Right cardiac atrium (tissue), 5 donors: Measurements from ENCODE around the gene EFHC1. TPM values are rescaled to one million over a fixed set of nuclear protein-coding genes. Genes with fewer than 3 reads are reported as not detected.

ENCODE experiments used
- ATAC-seq, 2 donors: fragments of 200-7000 bp; cut with Tn5 transposase; one replicate each; pipeline versions ENCODE4 v1.8.0 to v1.9.1; 2020; ENCODE audit warnings: moderate library complexity in 2 of 2, mild to moderate bottlenecking in 1 of 2
- DNase-seq, 3 donors: peaks; one replicate each; pipeline ENCODE4 v3.0.0-alpha.2; 2020
- H3K27ac ChIP-seq: one replicate; pipeline ENCODE4 v1.5.1; 2013; ENCODE audit warnings: mild to moderate bottlenecking, low read length, control low read depth, moderate library complexity
- H3K27me3 ChIP-seq: one replicate; pipeline ENCODE4 v1.6.1; 2013; ENCODE audit not compliant: control insufficient read depth, insufficient read depth
- H3K4me1 ChIP-seq: one replicate; pipeline ENCODE4 v1.6.1; 2013; ENCODE audit warnings: low read length; ENCODE audit not compliant: control insufficient read depth, insufficient read depth
- H3K4me3 ChIP-seq: one replicate; pipeline ENCODE4 v1.5.1; 2013; ENCODE audit warnings: low read length, control low read depth
- H3K9me3 ChIP-seq: one replicate; pipeline ENCODE4 v1.6.1; 2013; ENCODE audit warnings: low read length; ENCODE audit not compliant: control insufficient read depth
- WGBS: extraction: QIAGEN DNeasy Blood & Tissue Kit; methylation state at CpG from one replicate; pipeline ENCODE4 v1.1.7; 2013; 5-methylcytosine and 5-hydroxymethylcytosine counted together
- intact Hi-C, 4 donors: fragments of 100-400 bp; cut with DNase I; formaldehyde crosslinking; loops; one replicate each; pipeline versions ENCODE4 v1.11.0 to v1.14.0; 2022 to 2023
- polyA plus RNA-seq: library from polyadenylated mRNA; stranded (reverse); fragments of 200-250 nt; gene quantifications from one replicate; pipeline ENCODE4 v1.2.3, GENCODE V29; 2013
- total RNA-seq, 4 donors: library from RNA; stranded (reverse); fragmentation: NEBNext Ultra II Directional; extraction: Animal tissue kit (Norgen Biotek cat#: 25700); gene quantifications; one replicate each; pipeline ENCODE4 v1.2.1, GENCODE V29; 2021
- donor health status: healthy with polysubstance abuse.
- donor health status: DM: no; HTN: yes; CAD: no.
- donor health status: DM: no; HTN: no; CAD: no.
- donor health status: DM: no; HTN: yes; CAD: no; lungs with severe emphysema.
- donor health status: DM: yes; HTN: yes; CAD: no.

Gene EFHC1
- total and polyA plus RNA-seq, 5 donors: 4.9 to 10.5 (median 10.0) TPM

GRCh38 chr6:52555518-52556233 is 135.5 kb downstream of the EFHC1 start:
- DNase-seq (no peak), ATAC-seq (no peak)
- Histone ChIP-seq H3K4me1 (peaks cover 23% of the 10 kb centered on the region), H3K27me3 (no peaks in the 10 kb centered on the region), H3K27ac (no peak overlapping the region), H3K9me3 (no peaks in the 10 kb centered on the region), H3K4me3 (no peak overlapping the region)
- intact Hi-C loops: no loop called here
- WGBS: 62% methylated on average over 5 of the region's 5 CpGs

DNA sequence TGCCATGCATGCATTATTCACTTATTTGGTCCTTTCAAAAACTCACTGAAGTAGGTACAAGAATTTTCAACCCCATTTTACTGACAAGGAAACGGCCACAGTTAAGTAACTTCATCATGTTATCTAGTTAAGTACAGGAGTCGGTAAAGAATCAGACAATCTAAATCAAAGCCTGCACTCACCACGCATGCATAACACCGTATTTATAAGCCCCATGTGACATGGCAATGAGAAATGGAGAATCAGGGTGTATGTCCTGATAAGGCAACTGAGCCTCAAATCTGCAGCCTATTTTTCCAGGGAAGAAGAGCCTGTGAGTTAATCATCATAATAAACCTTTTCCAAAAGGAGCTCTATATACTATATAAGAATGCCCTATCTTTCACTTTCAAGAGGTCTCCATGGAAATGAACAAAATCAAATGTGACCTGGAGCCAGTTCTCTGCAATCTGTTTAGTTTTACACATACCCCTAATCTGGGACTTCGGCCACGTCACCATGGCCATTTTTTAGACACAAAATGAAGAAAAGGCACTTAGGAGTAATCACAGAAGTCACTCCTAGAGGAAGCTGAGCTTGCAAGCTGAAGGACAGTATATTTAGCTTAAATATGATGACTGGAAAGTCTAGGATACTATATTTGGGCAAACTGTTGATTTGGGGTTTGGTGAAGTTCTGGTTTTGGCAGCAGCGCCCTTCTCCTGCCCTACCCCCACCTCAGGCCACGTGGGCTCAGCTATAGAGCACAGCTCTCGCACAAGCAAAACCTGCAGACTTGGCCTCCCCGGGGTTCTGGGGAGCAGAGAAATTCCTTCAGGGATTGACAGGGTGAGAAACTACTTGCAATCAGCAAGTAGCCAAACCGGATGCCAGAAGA is 137.5 kb downstream of the EFHC1 start:
- ATAC-seq (peak; percentile 34 to 45), DNase-seq (no peak)
- Histone ChIP-seq H3K27ac (no peak overlapping the region), H3K4me1 (peaks cover 10% of the 10 kb centered on the region), H3K4me3 (no peak overlapping the region), H3K27me3 (no peaks in the 10 kb centered on the region), H3K9me3 (no peaks in the 10 kb centered on the region)
- WGBS: 47% methylated on average over 11 of the region's 11 CpGs
- intact Hi-C loops: no loop called here

DNA sequence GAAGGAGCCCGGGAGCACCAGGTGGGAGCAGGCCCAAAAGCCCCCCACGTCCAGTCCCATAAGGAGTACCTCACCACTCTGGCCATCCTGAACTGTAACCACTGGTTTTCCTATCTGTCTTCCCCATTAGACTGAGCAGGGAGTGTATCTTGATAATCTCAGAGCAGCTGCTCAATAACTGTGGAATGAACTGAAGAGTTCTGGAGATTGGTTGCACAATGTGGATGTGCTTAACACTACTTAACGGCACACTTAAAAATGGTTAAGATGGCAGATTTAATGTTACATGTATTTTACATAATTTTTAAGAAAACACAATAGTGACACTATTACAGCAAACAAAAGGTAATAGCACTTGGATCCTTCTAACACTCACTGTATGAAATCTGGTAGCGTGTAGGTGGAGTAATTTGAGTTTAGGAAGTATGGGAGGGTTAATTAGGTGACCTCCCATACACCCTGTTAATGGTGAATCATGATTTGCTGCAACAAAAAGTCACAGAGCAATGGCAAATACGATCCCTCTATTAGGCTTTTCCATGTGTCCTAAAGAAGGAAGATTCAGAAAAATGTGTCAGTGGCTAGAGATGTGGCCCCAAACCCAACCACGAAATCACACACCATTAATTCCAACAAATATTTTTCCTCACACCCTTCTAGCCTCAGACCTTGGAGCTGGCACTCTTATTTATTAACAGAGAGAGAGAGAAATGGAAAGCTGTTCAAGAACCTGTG is 138.3 kb downstream of the EFHC1 start:
- DNase-seq (no peak), ATAC-seq (peak; percentile 32 to 39)
- no peaks in the 10 kb centered on the region for H3K27me3 ChIP-seq
- H3K9me3 ChIP-seq: no peaks in the 10 kb centered on the region
- intact Hi-C loops: no loop called here
- peaks cover 11% of the 10 kb centered on the region for H3K4me1 ChIP-seq
- H3K4me3 ChIP-seq: no peak overlapping the region
- WGBS: 74% methylated on average over 6 of the region's 6 CpGs
- no peak overlapping the region for H3K27ac ChIP-seq

GRCh38 chr6:52560462-52560861 is 140.3 kb downstream of the EFHC1 start:
- H3K27me3 ChIP-seq: no peaks in the 10 kb centered on the region
- DNase-seq: no peak
- 31% methylated on average over 5 of the region's 5 CpGs for WGBS
- intact Hi-C loops: no loop called here
- peaks cover 25% of the 10 kb centered on the region for H3K4me1 ChIP-seq
- peak; percentile 40 to 74 for ATAC-seq
- no peaks in the 10 kb centered on the region for H3K9me3 ChIP-seq
- no peak overlapping the region for H3K4me3 ChIP-seq
- no peak overlapping the region for H3K27ac ChIP-seq

DNA sequence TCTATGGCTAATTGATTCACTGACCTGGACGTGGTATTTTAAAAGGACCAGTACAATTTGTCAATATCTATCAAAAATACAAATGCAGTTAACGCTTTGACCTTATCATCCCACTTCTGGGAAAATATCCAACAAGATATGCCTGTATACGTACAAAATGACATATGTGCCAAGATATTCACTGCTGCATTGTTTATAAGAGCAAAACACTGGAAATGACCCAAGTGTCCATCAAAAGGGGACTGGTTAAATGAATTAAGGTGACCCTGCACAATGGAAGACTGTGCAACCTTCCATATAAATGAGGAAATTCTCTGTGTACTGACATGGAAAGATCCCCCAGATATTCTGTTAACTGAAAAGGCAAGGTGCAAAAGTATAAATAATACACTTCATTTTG is 142.8 kb downstream of the EFHC1 start:
- intact Hi-C loops: no loop called here
- H3K4me3 ChIP-seq: no peak overlapping the region
- no peak for ATAC-seq
- H3K9me3 ChIP-seq: no peaks in the 10 kb centered on the region
- H3K27me3 ChIP-seq: no peaks in the 10 kb centered on the region
- no peak for DNase-seq
- no peak overlapping the region for H3K27ac ChIP-seq
- H3K4me1 ChIP-seq: peaks cover 29% of the 10 kb centered on the region
- 27% methylated on average over 3 of the region's 3 CpGs for WGBS

- Histone ChIP-seq H3K9me3 (no peaks in the 10 kb centered on the region), H3K4me1 (peaks cover 31% of the 10 kb centered on the region), H3K4me3 (no peak overlapping the region), H3K27ac (no peak overlapping the region), H3K27me3 (no peaks in the 10 kb centered on the region)
- intact Hi-C loops: no loop called here
- DNase-seq: no peak
- no peak for ATAC-seq
- WGBS: 95% methylated on average over 3 of the region's 3 CpGs
These were observed 144.7 kb downstream of the EFHC1 start for GRCh38 chr6:52564856-52565255.

- no peak for ATAC-seq
- 88% methylated on average over 2 of the region's 2 CpGs for WGBS
- DNase-seq: no peak
- peaks cover 31% of the 10 kb centered on the region for H3K4me1 ChIP-seq
- H3K9me3 ChIP-seq: no peaks in the 10 kb centered on the region
- H3K27ac ChIP-seq: no peak overlapping the region
- H3K27me3 ChIP-seq: no peaks in the 10 kb centered on the region
- H3K4me3 ChIP-seq: no peak overlapping the region
- intact Hi-C loops: no loop called here
These were observed 146.1 kb downstream of the EFHC1 start for GRCh38 chr6:52566201-52566600.

GRCh38 chr6:52566853-52567279 is 146.7 kb downstream of the EFHC1 start:
- peaks cover 31% of the 10 kb centered on the region for H3K4me1 ChIP-seq
- ATAC-seq: peak; percentile 59 to 67
- H3K27ac ChIP-seq: peak overlapping the region; percentile 40

DNA sequence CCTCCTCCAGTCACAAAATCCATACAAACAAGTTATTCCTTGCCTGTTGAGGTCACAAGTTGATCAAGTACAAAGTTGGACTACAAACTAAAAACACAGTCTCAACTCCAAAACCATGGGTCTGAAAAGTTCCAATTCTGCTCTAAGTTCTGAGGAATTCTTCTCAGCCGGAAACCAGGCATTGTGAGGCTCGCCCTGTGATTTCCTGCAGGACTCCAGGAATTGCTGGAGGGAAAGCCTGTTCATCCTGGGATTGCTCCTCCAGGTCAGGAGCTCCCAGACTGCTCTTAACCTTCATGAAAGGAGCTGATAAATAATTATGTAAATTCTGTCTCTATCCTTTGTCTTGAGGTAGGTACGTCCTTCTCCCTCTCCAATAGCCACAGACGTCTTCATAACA is 148.2 kb downstream of the EFHC1 start:
- Histone ChIP-seq H3K4me1 (peaks cover 32% of the 10 kb centered on the region), H3K27ac (no peak overlapping the region), H3K9me3 (no peaks in the 10 kb centered on the region), H3K27me3 (no peaks in the 10 kb centered on the region), H3K4me3 (no peak overlapping the region)
- intact Hi-C loops: no loop called here
- DNase-seq: peak in 1 of 3 donors; percentile 58
- 60% methylated on average over 4 of the region's 4 CpGs for WGBS
- ATAC-seq: peak; percentile 28 to 74

More at GRCh38 chr6:52566853-52567279, 146.7 kb downstream of the EFHC1 start:
- peak in 1 of 3 donors; percentile 33 for DNase-seq
- 53% methylated on average over 3 of the region's 3 CpGs for WGBS
- Histone ChIP-seq H3K4me3 (no peak overlapping the region), H3K27me3 (no peaks in the 10 kb centered on the region), H3K9me3 (no peaks in the 10 kb centered on the region)
- intact Hi-C loops: no loop called here

GRCh38 chr6:52570291-52570700 is 150.2 kb downstream of the EFHC1 start:
- ATAC-seq: peak; percentile 56 to 59
- no peak overlapping the region for H3K4me3 ChIP-seq
- no peaks in the 10 kb centered on the region for H3K9me3 ChIP-seq
- peak overlapping the region; percentile 10 for H3K27ac ChIP-seq
- intact Hi-C loops: loop anchor here in 3 of 4 donors (5.0 to 10.0 kb wide), 4 partner anchors 58 to 148 kb away; partner anchors contain the start of gene EFHC1 (in 2 of the 3)
- H3K27me3 ChIP-seq: no peaks in the 10 kb centered on the region
- WGBS: 32% methylated on average over 8 of the region's 8 CpGs
- peaks cover 34% of the 10 kb centered on the region for H3K4me1 ChIP-seq
- peak; percentile 56 to 74 (median 74) for DNase-seq
